IPS-20b (cell line): ENCODE results near the gene TPCN1.
"Not testable (repeated sequence)": the region's sequence is repeated elsewhere in the genome, so short reads cannot be mapped to it uniquely, and the experiment has no call there.

Experiments used
- H3K27ac ChIP-seq: one replicate; pipeline ENCODE4 v1.5.1; 2013; ENCODE audit warnings: low read length
- H3K27me3 ChIP-seq: 2 replicates; pipeline ENCODE4 v1.6.1; 2013; ENCODE audit warnings: mild to moderate bottlenecking, low read length, inconsistent platforms; ENCODE audit not compliant: insufficient read depth
- H3K36me3 ChIP-seq: 2 replicates; pipeline ENCODE4 v1.6.1; 2013; ENCODE audit warnings: low read depth, mild to moderate bottlenecking, inconsistent platforms, low read length, moderate library complexity; ENCODE audit not compliant: insufficient read depth
- H3K4me1 ChIP-seq: 2 replicates; pipeline ENCODE4 v1.6.1; 2013; ENCODE audit warnings: mild to moderate bottlenecking, control low read depth, inconsistent platforms, low read length, moderate library complexity; ENCODE audit not compliant: insufficient read depth
- H3K4me3 ChIP-seq: 2 replicates; pipeline ENCODE4 v1.5.1; 2013; ENCODE audit warnings: mild to moderate bottlenecking, low read length, inconsistent platforms
- H3K9ac ChIP-seq: 2 replicates; pipeline ENCODE4 v1.6.1; 2013; ENCODE audit warnings: low read depth, mild to moderate bottlenecking, inconsistent platforms, low read length, moderate library complexity
- H3K9me3 ChIP-seq: 2 replicates; pipeline ENCODE4 v1.6.1; 2013; ENCODE audit warnings: mild to moderate bottlenecking, low read depth, low read length, inconsistent platforms; ENCODE audit not compliant: insufficient read depth

TPCN1 gene

DNA sequence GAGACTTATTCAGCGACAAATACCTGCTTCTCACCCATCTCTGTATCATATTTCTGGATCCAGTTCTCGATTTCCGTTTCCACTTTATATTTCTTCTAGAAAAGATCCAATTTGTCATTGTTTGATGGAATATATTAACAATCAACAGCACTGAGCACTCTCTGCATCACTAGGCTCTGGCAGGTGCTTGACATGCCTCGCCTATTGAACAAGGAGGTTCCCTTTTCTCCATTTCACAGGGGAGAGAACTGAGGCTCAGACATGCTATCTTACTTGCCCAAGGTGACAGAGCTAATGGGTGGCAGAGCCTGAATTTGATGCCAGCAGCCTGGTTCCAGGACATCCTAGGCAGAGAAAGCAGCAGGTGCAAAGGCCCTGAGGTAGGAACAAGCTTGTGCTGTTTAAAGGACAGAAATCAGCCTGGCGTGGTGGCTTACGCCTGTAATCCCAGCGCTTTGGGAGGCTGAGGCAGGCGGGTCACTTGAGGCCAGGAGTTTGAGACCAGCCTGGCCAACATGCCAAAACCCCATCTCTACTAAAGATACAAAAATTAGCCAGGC lies 23.7 kb upstream of the TPCN1 start:
- H3K4me1 ChIP-seq: no peaks in the 10 kb centered on the region
- no peak overlapping the region for H3K4me3 ChIP-seq
- H3K9ac ChIP-seq: no peak overlapping the region
- H3K36me3 ChIP-seq: peaks cover 5% of the 10 kb centered on the region
- H3K27ac ChIP-seq: no peak overlapping the region
- H3K9me3 ChIP-seq: no peaks in the 10 kb centered on the region
- no peaks in the 10 kb centered on the region for H3K27me3 ChIP-seq

DNA sequence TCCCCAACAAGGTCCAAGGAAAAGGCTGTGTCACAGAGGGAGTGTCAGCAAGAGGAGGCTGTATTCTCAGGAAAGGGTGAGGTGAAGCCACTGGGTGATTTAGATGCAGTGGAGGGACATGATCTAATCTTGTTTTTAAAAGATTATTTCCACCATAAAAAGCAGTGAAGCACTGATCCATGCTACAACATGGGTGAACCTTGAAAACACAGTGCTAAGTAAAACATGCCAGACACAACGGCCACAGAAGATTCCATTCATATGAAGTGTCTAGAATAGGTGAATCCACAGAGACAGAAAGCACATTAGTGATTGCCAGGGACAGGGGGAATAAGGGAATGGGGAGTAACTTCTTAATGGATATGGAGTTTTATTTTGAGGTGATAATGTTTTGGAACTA lies 23.0 kb upstream of the TPCN1 start:
- no peaks in the 10 kb centered on the region for H3K9me3 ChIP-seq
- H3K9ac ChIP-seq: no peak overlapping the region
- H3K4me3 ChIP-seq: no peak overlapping the region
- no peaks in the 10 kb centered on the region for H3K4me1 ChIP-seq
- no peak overlapping the region for H3K27ac ChIP-seq
- no peaks in the 10 kb centered on the region for H3K27me3 ChIP-seq
- no peaks in the 10 kb centered on the region for H3K36me3 ChIP-seq

- Histone ChIP-seq H3K36me3 (no peaks in the 10 kb centered on the region), H3K9me3 (no peaks in the 10 kb centered on the region), H3K27ac (no peak overlapping the region), H3K27me3 (no peaks in the 10 kb centered on the region), H3K9ac (no peak overlapping the region), H3K4me3 (no peak overlapping the region), H3K4me1 (no peaks in the 10 kb centered on the region)
These were observed 21.1 kb upstream of the TPCN1 start for GRCh38 chr12:113200021-113200797.

DNA sequence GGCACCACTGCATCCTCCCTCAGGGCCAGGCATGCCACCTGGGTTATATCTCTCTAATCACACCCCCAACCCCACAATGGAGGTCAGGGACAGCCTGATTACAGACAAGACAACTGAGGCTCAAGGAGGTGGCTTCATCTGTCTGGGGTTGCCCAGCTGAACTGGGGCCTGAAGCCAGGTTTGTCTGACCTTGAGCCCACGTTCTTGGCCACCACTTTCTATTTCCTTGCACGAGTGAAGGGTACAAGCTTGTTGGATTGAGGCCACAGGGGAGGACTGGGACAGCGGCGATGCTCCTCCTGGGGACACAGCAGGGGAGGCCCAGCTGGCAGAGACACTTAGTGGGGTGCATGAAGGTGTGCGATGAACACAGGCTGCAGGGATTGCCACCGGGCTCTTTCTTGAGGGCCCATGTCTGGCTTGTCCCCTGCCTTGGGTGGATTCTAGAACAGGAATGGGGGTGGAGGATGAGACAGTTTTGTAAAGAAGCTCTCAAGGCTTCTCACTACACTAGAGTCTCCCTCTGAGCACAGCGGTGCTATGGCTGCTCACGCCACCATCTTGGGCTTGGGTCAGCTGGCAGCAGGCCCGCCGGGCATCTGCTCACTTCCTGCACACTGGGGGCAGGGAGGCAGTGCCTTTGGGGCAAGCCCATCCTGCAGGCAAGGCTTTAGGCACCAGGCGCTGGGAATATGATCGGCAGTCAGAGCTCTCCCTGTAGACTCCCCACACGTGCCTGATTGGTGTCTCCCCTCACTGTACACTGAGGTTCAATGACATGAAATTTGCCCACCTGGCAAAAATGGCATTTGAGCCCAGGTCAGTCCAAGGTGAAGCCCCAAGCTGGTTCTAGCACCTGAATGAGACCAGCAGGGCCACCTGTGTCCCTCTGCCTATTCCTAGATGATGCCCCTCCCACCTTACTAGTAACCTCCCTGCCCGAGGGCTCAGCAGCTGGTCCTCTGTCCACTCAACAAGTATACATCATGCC lies 19.8 kb upstream of the TPCN1 start:
- H3K36me3 ChIP-seq: no peaks in the 10 kb centered on the region
- H3K27me3 ChIP-seq: no peaks in the 10 kb centered on the region
- H3K4me3 ChIP-seq: no peak overlapping the region
- no peak overlapping the region for H3K27ac ChIP-seq
- no peaks in the 10 kb centered on the region for H3K9me3 ChIP-seq
- no peak overlapping the region for H3K9ac ChIP-seq
- H3K4me1 ChIP-seq: no peaks in the 10 kb centered on the region

DNA sequence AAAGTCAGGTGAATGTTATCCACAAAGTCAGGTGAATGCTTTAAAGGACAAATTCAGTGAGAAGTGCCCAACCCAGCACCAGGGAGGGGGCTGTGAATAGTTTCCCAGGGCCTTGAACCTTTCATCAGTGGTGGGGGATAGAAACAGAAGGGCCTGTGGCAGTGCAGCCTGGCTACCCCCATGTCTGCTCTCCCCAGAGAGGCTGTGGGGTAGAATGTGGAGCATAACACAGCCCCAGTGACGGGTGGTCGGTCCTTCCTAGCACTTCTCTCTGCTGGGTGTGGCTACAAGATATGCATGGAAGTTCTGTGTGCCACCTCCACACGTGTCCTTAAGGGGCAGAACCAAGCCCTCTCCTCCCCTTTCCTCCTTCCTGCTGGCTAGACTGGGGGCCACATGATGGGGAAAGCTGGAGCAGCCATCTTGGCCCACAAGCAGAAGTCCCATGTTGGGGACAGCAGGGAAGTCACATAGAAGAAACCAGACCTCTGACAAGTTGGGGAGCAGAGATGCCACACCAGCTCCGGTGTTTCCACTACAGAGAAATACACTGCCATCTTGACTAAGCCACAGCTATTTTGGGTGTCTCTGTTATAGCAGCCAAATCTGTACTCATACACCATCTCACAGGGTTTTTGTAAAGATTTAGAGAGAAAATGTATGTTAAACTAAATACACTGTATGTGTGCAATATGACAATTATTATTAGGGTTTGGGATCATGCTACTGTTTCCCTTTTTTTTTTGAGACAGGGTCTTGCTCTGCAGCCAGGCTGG lies 18.8 kb upstream of the TPCN1 start:
- Histone ChIP-seq H3K36me3 (no peaks in the 10 kb centered on the region), H3K27me3 (no peaks in the 10 kb centered on the region), H3K9ac (no peak overlapping the region), H3K4me3 (no peak overlapping the region), H3K27ac (no peak overlapping the region), H3K4me1 (no peaks in the 10 kb centered on the region), H3K9me3 (no peaks in the 10 kb centered on the region)

- H3K9me3 ChIP-seq: no peaks in the 10 kb centered on the region
- no peaks in the 10 kb centered on the region for H3K36me3 ChIP-seq
- H3K4me3 ChIP-seq: no peak overlapping the region
- no peak overlapping the region for H3K27ac ChIP-seq
- no peak overlapping the region for H3K9ac ChIP-seq
- no peaks in the 10 kb centered on the region; the same call in 1 of the 2 replicates for H3K4me1 ChIP-seq
- no peaks in the 10 kb centered on the region for H3K27me3 ChIP-seq
These were observed 17.2 kb upstream of the TPCN1 start for GRCh38 chr12:113203852-113204760.

GRCh38 chr12:113204804-113205203 lies 16.5 kb upstream of the TPCN1 start:
- Histone ChIP-seq H3K4me3 (no peak overlapping the region), H3K27ac (no peak overlapping the region), H3K4me1 (no peaks in the 10 kb centered on the region; the same call in 1 of the 2 replicates), H3K9me3 (no peaks in the 10 kb centered on the region), H3K9ac (no peak overlapping the region), H3K36me3 (no peaks in the 10 kb centered on the region), H3K27me3 (no peaks in the 10 kb centered on the region)

DNA sequence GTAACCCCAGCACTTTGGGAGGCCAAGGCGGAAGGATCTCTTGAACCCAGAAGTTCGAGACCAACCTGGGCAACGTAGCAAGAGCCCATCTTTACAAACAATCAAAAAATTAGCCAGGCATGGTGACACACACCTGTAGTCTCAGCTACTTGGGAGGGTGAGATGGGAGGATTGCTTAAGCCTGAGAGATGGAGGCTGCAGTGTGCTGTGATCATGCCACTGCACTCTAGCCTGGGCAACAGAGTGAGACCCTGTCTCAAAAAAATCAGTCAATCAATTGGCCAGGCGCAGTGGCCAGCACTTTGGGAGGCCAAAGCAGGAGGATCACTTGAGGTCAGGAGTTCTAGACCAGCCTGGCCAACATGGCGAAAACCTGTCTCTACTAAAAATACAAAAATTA lies 14.5 kb upstream of the TPCN1 start:
- H3K27ac ChIP-seq, H3K9ac ChIP-seq, H3K4me3 ChIP-seq, H3K9me3 ChIP-seq, H3K27me3 ChIP-seq, H3K36me3 ChIP-seq, H3K4me1 ChIP-seq: not testable (repeated sequence)

DNA sequence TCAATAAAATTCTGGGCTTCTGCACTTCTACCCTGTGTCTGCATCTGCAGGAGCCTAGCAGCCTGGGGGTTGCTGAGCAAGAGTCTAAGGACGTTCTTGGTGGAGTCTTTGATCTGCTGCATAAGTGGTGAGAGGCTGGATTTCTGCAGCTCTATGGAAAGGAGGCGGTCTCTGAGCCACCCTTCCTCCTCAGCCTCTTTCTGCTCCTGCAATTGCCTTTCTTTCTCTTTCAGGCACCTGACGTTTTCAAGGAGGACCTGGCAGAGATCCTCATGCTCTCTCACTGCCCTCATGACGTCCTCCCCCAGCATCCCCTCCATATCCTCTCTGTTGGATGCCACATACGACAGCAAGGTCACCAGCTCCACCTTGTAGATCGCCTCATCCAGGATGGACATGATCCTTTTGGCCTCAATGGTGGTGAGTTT lies 13.6 kb upstream of the TPCN1 start:
- no peaks in the 10 kb centered on the region; the same call in 1 of the 2 replicates for H3K4me1 ChIP-seq
- H3K4me3 ChIP-seq: no peak overlapping the region
- no peaks in the 10 kb centered on the region for H3K36me3 ChIP-seq
- no peak overlapping the region for H3K27ac ChIP-seq
- H3K27me3 ChIP-seq: no peaks in the 10 kb centered on the region
- no peak overlapping the region for H3K9ac ChIP-seq
- H3K9me3 ChIP-seq: no peaks in the 10 kb centered on the region

GRCh38 chr12:113208041-113208934 lies 13.0 kb upstream of the TPCN1 start:
- Histone ChIP-seq H3K9ac (no peak overlapping the region), H3K4me3 (no peak overlapping the region), H3K27ac (no peak overlapping the region), H3K36me3 (no peaks in the 10 kb centered on the region), H3K4me1 (no peaks in the 10 kb centered on the region; the same call in 1 of the 2 replicates), H3K27me3 (no peaks in the 10 kb centered on the region), H3K9me3 (no peaks in the 10 kb centered on the region)
